Activated naive CD8-positive, alpha-beta T cell treated with anti-CD3 and anti-CD28 coated beads, Interleukin-2, amount 50 U/mL, for 24 hours (primary cell): Measurements from ENCODE around the gene MGME1.
"Not testable (repeated sequence)": the region's sequence is repeated elsewhere in the genome, so short reads cannot be mapped to it uniquely, and the experiment has no call there.

ENCODE experiments used
- ATAC-seq: fragments of 150-1000 bp; cut with Tn5 transposase; one replicate; pipeline ENCODE4 v1.10.0; 2021
- DNase-seq: peaks from one replicate; pipeline ENCODE4 v3.0.0; 2021
- H3K27ac Mint-ChIP-seq: one replicate; pipeline ENCODE4 v1.8.0; 2021; ENCODE audit warnings: mild to moderate bottlenecking, mixed read lengths
- H3K27me3 Mint-ChIP-seq: one replicate; pipeline ENCODE4 v1.8.0; 2021; ENCODE audit warnings: mixed read lengths
- H3K36me3 Mint-ChIP-seq: one replicate; pipeline ENCODE4 v1.8.0; 2021; ENCODE audit warnings: low read depth, mixed read lengths
- H3K4me1 Mint-ChIP-seq: one replicate; pipeline ENCODE4 v1.8.0; 2021; ENCODE audit warnings: mixed read lengths
- H3K4me3 Mint-ChIP-seq: one replicate; pipeline ENCODE4 v1.8.0; 2021; ENCODE audit warnings: mild to moderate bottlenecking, moderate library complexity, mixed read lengths
- H3K9me3 Mint-ChIP-seq: one replicate; pipeline ENCODE4 v1.8.0; 2021; ENCODE audit warnings: mixed read lengths

The MGME1 gene

DNA sequence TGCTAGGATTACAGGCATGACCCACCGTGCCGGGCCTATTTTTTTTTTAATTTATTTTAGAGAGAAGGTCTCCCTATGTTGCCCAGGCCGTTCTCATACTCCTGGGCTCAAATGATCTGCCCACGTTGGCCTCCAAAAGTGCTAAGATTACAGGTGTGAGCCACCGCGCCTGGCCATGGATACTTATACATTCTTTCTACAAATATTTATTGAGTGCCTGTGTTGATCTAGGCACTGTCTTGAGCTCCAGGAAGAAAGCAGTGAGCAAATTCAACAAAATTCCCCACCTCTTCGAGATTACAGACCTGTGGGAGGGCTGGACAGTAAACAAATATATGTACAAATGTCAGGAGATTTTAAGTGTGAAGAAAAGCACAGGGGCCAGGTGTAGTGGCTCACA lies 37.9 kb downstream of the MGME1 start:
- Mint-ChIP-seq H3K27me3 (no peaks in the 10 kb centered on the region), H3K4me1 (peaks cover 2% of the 10 kb centered on the region), H3K4me3 (no peak overlapping the region)

DNA sequence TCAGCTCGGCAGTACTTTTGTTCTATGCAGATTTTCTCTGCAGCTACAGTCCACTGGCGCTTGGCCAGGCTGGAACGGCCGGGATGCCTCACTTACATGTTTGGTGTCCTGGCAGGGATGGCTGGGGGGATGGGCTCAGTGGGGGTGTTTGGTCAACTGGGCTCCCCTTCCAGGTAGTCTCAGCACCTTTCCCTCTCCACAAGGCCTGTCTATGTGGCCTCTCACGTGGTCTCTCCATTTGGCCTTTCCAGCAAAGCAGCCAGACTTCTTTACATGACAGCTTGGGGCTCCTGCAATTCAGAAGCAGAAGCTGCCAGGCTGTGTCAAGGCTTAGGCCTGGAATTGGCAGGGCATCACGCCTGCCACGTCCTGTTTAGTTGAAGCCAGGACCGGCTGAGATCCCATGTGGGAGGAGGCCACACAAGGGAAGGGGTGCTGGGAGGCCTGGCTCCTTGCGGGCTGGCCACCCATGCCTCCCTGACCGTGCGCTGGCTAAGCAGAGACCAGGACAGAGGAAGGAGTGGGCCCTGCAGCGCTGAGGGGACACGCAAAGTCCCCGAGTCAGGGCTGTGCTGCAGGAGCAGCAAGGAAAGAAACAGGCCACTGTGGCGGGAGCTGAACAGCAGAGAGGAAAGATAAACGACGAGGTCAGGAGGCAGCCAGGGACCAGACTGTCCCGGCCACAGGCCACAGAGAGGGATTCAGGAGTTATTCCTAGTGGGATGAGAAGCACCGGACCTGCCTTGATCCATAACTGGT lies 38.9 kb downstream of the MGME1 start:
- no peak for DNase-seq
- Mint-ChIP-seq H3K9me3 (no peaks in the 10 kb centered on the region), H3K27me3 (no peaks in the 10 kb centered on the region), H3K27ac (no peak overlapping the region), H3K36me3 (no peaks in the 10 kb centered on the region), H3K4me1 (peaks cover 2% of the 10 kb centered on the region), H3K4me3 (no peak overlapping the region)
- ATAC-seq = no peak

More for the DNA sequence above, 37.9 kb downstream of the MGME1 start:
- no peaks in the 10 kb centered on the region for H3K9me3 Mint-ChIP-seq
- ATAC-seq (no peak), DNase-seq (no peak)
- no peak overlapping the region for H3K27ac Mint-ChIP-seq
- no peaks in the 10 kb centered on the region for H3K36me3 Mint-ChIP-seq

DNA sequence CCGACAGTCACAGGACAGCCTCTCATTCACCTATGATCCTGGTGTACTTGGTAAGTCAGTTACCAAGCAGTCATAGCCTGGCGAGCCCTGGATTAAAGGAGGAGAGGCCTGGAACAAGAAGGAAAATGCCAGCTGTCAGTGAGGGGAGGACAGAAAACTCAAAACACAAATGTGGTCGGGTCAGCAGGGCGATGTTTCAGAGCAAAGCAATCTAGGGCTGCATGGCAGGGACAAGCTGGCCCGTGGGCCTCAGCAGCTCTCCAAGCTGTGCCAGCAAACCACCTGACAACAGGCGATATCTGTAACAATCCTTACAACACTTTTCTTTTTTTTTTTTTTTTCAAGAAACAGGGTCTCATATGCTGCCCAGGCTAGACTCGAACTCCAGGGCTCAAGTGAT lies 40.3 kb downstream of the MGME1 start:
- no peak for ATAC-seq
- no peak for DNase-seq
- Mint-ChIP-seq H3K27me3 (no peaks in the 10 kb centered on the region), H3K4me3 (no peak overlapping the region), H3K4me1 (peaks cover 2% of the 10 kb centered on the region), H3K27ac (no peak overlapping the region), H3K36me3 (no peaks in the 10 kb centered on the region), H3K9me3 (no peaks in the 10 kb centered on the region)

DNA sequence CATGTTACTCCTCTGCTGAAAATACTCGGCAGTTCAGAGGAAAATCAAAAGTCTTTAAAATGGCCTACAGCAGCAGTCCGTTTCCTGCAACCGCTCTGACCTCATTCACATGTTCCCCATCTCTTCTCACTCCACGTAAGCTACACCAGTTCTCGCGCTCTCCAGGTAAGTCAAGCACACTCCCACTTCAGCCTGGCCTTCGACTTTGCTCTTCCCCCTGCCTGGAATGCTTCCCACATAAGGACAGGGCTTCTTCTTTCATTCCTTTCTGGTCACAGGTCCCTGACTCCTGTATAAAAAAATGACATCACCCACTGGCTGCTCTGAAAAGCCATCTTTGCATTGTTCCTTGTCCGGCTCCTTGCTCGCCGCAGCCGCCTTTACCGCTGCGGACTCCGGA lies 42.7 kb downstream of the MGME1 start:
- no peak for ATAC-seq

DNA sequence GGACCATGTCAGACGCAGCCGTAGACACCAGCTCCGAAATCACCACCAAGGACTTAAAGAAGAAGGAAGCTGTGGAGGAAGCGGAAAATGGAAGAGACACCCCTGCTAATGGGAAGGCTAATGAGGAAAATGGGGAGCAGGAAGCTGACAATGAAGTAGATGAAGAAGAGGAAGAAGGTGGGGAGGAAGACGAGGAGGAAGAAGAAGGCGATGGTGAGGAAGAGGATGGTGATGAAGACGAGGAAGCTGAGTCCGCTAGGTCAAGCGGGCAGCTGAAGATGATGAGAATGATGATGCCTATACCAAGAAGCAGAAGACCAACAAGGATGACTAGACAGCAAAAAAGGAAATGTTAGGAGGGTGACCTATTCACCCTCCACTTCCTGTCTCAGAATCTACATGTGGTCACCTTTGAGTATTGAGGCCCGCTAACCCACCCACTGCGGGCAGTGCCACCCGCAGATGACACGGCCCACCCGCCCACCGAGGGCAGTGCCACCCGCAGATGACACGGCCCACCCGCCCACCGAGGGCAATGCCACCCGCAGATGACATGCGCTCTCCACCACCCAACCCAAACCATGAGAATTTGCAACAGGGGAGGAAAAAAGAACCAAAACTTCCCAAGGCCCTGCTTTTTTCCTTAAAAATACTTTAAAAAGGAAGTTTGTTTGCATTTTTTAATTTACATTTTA lies 43.3 kb downstream of the MGME1 start:
- Mint-ChIP-seq H3K27me3 (no peaks in the 10 kb centered on the region), H3K4me3 (no peak overlapping the region), H3K36me3 (no peaks in the 10 kb centered on the region), H3K4me1 (no peaks in the 10 kb centered on the region), H3K27ac (no peak overlapping the region), H3K9me3 (no peaks in the 10 kb centered on the region)
- ATAC-seq (no peak), DNase-seq (no peak)

More for the DNA sequence above, 42.7 kb downstream of the MGME1 start:
- Mint-ChIP-seq H3K4me3 (no peak overlapping the region), H3K27ac (no peak overlapping the region), H3K4me1 (no peaks in the 10 kb centered on the region), H3K36me3 (no peaks in the 10 kb centered on the region), H3K27me3 (no peaks in the 10 kb centered on the region), H3K9me3 (no peaks in the 10 kb centered on the region)
- DNase-seq = no peak

DNA sequence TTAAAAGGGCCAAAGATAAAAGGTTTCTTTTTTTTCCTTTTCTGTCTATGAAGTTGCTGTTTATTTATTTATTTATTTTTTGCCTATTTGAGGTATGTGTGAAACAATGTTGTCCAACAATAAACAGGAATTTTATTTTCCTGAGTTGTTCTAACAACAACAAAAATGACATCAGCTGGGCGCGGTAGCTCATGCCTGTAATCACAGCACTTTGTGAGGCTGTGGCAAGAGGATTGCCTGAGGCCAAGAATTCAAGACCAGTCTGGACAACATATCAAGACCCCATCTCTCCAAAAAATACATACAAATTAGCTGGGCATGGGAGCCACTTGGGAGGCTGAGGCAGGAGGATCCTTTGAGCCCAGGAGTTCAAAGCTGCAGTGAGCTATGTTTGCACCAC lies 44.1 kb downstream of the MGME1 start:
- H3K4me3 Mint-ChIP-seq = no peak overlapping the region
- H3K36me3 Mint-ChIP-seq = no peaks in the 10 kb centered on the region

DNA sequence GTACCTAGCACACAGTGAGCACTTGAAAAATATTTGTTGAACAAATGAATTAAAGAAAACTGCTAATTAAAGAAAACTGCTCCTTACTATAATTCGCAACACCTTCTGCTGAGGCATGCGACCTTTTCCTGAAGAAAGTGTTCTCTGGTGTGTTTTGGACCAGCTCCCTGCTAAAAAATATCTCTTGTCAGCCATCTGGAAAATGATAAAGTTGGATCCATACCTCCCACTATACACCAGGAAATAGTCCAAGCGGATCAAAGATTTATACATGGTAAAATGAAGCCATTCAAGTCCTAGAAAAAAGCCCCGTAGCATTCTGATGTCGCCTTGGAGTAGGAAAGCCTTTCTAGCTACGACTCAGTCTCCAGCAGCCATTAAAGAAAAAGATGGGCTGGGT lies 45.6 kb downstream of the MGME1 start:
- H3K36me3 Mint-ChIP-seq = no peaks in the 10 kb centered on the region
- no peaks in the 10 kb centered on the region for H3K4me1 Mint-ChIP-seq
- ATAC-seq (no peak), DNase-seq (no peak)
- no peak overlapping the region for H3K27ac Mint-ChIP-seq
- H3K9me3 Mint-ChIP-seq = no peaks in the 10 kb centered on the region
- H3K4me3 Mint-ChIP-seq = no peak overlapping the region
- peaks cover 3% of the 10 kb centered on the region for H3K27me3 Mint-ChIP-seq

More for the DNA sequence above, 44.1 kb downstream of the MGME1 start:
- ATAC-seq (no peak), DNase-seq (no peak)
- H3K9me3 Mint-ChIP-seq = no peaks in the 10 kb centered on the region
- H3K27ac Mint-ChIP-seq = no peak overlapping the region
- H3K4me1 Mint-ChIP-seq = no peaks in the 10 kb centered on the region
- H3K27me3 Mint-ChIP-seq = no peaks in the 10 kb centered on the region

DNA sequence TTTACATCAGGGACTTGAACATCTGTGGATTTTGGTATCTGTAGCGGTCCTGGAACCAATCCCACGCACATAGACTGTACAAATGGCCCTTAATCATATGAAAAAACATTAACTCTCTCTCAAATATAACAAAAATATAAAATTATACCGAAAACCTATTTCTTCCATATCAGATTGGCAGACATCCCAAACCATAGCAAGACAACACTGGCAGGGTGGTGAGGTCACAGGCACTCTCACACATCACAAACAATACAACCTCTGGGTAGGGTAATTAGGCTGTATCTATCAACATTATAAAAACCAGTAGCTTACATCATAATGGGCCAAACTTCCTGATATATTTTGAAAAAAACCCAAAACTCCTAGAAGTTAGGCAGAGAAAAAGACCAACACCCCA lies 48.0 kb downstream of the MGME1 start:
- DNase-seq = no peak
- peaks cover 3% of the 10 kb centered on the region for H3K27me3 Mint-ChIP-seq
- no peaks in the 10 kb centered on the region for H3K4me1 Mint-ChIP-seq

DNA sequence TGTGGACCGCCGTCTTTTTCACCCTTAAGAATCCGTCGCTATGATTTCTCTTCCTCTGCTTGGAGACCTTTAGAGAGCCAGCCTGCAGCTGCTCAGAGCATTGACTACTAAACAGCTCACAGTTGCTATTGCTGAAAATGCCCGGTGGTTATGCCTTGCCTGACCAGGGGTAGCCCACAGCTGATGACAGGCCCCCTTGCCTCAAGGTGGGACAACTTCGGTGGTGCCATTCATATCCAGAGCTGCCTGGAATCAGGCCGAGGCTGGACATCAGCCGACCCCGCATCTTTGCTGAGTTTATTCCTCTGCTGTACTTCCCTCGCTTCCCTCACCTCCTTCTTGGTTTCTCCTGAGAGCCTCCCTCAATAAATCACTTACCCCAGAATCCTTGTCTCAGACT lies 49.3 kb downstream of the MGME1 start:
- ATAC-seq = no peak
- no peak overlapping the region for H3K4me3 Mint-ChIP-seq
- no peak for DNase-seq
- no peak overlapping the region for H3K27ac Mint-ChIP-seq
- H3K4me1 Mint-ChIP-seq = no peaks in the 10 kb centered on the region
- H3K36me3 Mint-ChIP-seq = no peaks in the 10 kb centered on the region
- H3K9me3 Mint-ChIP-seq = no peaks in the 10 kb centered on the region
- H3K27me3 Mint-ChIP-seq = peaks cover 3% of the 10 kb centered on the region

More for the DNA sequence above, 48.0 kb downstream of the MGME1 start:
- no peaks in the 10 kb centered on the region for H3K36me3 Mint-ChIP-seq
- ATAC-seq = no peak
- H3K27ac Mint-ChIP-seq = no peak overlapping the region
- H3K4me3 Mint-ChIP-seq = no peak overlapping the region
- H3K9me3 Mint-ChIP-seq = no peaks in the 10 kb centered on the region

DNA sequence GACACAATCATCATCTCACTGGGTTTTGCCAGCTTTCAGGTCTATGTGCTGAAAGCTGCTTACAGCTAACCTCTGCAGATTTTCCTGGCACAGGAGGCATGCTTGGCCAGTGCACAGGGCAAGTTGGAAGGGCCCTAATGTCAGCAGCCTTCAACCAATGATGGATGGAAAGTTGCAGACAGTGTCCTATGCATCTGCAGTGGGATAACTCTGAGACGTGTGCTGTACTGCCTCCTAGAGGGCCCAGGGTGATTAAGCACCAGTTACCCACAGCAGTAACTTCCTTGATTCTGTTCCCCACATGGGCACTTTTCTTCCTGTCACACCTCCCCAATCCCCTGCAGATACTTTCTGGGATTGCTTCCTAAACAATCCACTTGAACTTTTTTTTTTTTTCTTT lies 50.2 kb downstream of the MGME1 start:
- DNase-seq (no peak), ATAC-seq (peak; percentile 68)
- Mint-ChIP-seq H3K9me3 (no peaks in the 10 kb centered on the region), H3K27ac (no peak overlapping the region), H3K36me3 (no peaks in the 10 kb centered on the region), H3K4me3 (no peak overlapping the region), H3K27me3 (peaks cover 3% of the 10 kb centered on the region), H3K4me1 (no peaks in the 10 kb centered on the region)

DNA sequence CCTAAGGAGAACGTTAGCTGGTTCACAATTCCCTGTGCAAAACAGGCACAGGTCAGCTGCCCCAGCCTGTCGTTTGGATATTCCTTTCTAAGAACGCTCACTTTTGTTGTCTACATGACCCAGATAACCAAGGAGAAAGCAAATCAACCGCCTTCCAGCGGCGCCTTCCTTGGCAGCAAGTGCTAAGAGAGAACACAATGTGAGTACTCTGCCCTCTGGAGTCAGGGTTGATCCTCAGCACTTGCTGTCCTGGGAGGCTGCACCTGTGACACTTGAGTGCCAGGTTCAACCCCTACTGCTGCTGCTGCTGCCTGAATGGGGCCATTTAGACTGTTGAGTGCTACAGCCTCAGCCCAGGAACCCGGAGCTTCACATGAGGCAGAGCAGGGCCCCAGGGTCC lies 52.1 kb downstream of the MGME1 start:
- ATAC-seq (no peak), DNase-seq (no peak)
- Mint-ChIP-seq H3K27ac (no peak overlapping the region), H3K27me3 (peaks cover 3% of the 10 kb centered on the region), H3K9me3 (no peaks in the 10 kb centered on the region), H3K4me1 (no peaks in the 10 kb centered on the region), H3K36me3 (no peaks in the 10 kb centered on the region), H3K4me3 (no peak overlapping the region)

DNA sequence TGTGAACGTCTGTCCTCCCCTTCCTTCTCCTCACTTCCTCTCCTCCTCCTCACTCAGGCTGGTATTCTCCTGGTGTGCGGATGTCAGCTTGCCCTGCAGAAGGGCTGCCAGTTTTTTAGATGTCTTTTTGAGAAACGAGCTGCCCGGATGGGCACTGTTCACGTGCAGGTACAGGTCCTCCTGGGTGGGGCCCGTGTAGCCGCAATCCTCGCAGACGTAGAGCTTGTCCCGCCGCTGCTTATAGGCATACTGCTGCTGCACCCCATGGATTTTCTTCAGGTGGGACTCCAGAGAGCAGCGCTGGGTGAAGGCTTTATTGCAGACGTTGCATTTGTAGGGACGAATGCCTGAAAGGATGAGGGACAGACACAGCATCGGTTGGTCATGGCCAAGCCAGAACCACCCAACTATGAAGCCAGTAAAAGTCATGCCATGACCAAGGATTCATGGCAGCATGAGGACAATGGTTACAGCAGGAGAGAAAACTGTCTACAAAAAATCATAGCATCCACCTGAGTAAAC lies 55.8 kb downstream of the MGME1 start:
- H3K9me3 Mint-ChIP-seq = no peaks in the 10 kb centered on the region
- ATAC-seq = no peak
- no peak overlapping the region for H3K27ac Mint-ChIP-seq

DNA sequence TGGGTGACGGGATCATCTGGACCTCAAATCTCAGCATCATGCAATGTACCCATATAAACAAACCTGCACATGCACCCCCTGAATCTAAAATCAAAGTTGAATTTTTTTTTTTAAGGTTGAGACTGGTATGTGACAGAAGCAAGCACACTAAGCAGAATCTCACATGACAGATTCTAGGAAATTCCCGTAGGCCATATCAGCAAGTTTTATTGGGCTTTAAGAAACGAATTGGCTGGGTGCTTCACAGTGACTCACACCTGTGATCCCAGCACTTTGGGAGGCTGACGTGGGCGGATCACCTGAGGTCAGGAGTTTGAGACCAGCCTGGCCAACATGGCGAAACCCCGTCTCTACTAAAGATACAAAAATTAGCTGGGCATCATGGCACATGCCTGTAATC lies 58.2 kb downstream of the MGME1 start:
- not testable (repeated sequence) for H3K4me3 Mint-ChIP-seq, ATAC-seq

More for the DNA sequence above, 55.8 kb downstream of the MGME1 start:
- no peak for DNase-seq
- Mint-ChIP-seq H3K36me3 (no peaks in the 10 kb centered on the region), H3K27me3 (no peaks in the 10 kb centered on the region), H3K4me1 (no peaks in the 10 kb centered on the region), H3K4me3 (no peak overlapping the region)

DNA sequence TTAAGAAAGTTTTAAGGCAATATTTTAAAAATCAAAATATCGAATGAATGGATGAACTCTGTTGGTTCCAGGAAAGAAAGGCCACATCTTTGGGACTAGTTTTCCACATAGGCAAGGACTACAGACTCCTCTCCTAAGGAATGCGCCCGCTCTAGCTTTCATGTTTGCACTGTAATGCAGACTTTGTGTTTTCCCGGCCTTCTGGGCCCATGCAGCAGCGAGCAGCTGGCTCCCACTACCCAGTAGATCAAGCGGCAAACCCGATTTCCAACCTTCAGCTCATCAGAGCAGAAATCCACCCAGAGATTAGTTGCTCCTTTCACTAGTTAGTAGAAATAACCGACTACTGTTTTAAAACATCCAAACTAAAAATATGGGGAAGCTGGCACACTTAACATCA lies 61.2 kb downstream of the MGME1 start:
- peaks cover 3% of the 10 kb centered on the region for H3K27me3 Mint-ChIP-seq
- H3K4me1 Mint-ChIP-seq = no peaks in the 10 kb centered on the region
- H3K9me3 Mint-ChIP-seq = no peaks in the 10 kb centered on the region
- no peaks in the 10 kb centered on the region for H3K36me3 Mint-ChIP-seq
- H3K27ac Mint-ChIP-seq = no peak overlapping the region
- DNase-seq (no peak), ATAC-seq (no peak)
- H3K4me3 Mint-ChIP-seq = no peak overlapping the region

More for the DNA sequence above, 58.2 kb downstream of the MGME1 start:
- H3K4me1 Mint-ChIP-seq, H3K36me3 Mint-ChIP-seq, DNase-seq, H3K9me3 Mint-ChIP-seq, H3K27me3 Mint-ChIP-seq, H3K27ac Mint-ChIP-seq: not testable (repeated sequence)

DNA sequence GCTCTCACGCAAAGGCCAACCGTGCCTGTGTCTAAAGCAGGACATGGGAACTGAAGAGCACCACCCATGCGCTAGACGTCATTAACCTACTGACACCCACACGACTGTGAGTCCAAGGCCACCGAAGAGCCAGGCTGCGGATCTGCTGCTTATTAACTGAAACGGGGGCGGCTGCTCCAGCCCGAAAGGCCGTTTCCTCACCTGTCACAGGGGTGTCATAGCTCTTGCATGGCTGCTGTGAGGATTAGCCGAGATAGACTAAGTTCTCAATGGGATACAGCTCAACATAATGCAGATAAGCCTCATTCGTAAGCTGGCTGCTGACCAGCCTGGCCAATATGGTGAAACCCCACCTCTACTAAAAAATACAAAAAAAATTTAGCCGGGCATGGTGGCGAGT lies 62.2 kb downstream of the MGME1 start:
- DNase-seq (no peak), ATAC-seq (no peak)
- H3K4me1 Mint-ChIP-seq = no peaks in the 10 kb centered on the region
- H3K27ac Mint-ChIP-seq = no peak overlapping the region
- H3K36me3 Mint-ChIP-seq = no peaks in the 10 kb centered on the region
- H3K27me3 Mint-ChIP-seq = peaks cover 3% of the 10 kb centered on the region
- no peaks in the 10 kb centered on the region for H3K9me3 Mint-ChIP-seq
- H3K4me3 Mint-ChIP-seq = no peak overlapping the region
